ENCODE results near the gene GRAMD4.
A peak's percentile ranks its signal among the peaks of the same experiment; 100 is the strongest.

Gene GRAMD4

DNA sequence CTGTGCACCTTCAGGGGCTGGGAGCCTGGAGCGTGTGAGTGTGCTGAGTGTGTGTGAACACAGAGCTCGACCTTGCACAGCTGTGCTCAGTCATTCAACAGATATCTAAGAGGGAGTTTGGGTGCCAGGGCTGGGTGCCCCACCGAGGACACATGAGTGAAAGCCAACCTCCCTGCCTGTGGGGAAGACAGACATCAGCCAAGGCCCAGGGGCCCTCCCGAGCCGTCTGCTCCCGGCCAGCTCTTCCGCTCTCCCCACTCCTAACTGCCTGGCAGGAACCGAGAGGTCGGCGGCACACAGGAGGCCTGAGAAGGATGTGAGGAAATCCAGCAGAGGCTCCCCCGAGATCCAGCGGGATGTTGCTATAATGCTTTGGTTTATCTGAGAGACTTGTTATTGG, 85.9 kb downstream of the GRAMD4 start:
- H4K20me1 ChIP-seq, result peaks cover 46 to 96% (median 83%) of the 10 kb centered on the region in 11 experiments
- H3K36me3 ChIP-seq, result peaks cover 78 to 100% (median 88%) of the 10 kb centered on the region in 11 experiments
- TF ChIP-seq Cebpa-rat (IDR thresholded peaks at IDR 0.05), result no peak
- H3K27me3 ChIP-seq, result peaks cover 0 to 11% (median 0%) of the 10 kb centered on the region in 11 experiments; a peak in 1 of 22 replicates
- H3K4me3 ChIP-seq, result no peak overlapping the region
- peaks cover 0 to 52% (median 36%) of the 10 kb centered on the region in 10 experiments; a peak in 16 of 20 replicates for H3K4me1 ChIP-seq
- H3K4me2 ChIP-seq, result no peak overlapping the region
- no peak overlapping the region for H3K9ac ChIP-seq
- H3K9me3 ChIP-seq (replicated peaks in 1 of 11), result no peaks in the 10 kb centered on the region
- no peak overlapping the region for H3K27ac ChIP-seq

DNA sequence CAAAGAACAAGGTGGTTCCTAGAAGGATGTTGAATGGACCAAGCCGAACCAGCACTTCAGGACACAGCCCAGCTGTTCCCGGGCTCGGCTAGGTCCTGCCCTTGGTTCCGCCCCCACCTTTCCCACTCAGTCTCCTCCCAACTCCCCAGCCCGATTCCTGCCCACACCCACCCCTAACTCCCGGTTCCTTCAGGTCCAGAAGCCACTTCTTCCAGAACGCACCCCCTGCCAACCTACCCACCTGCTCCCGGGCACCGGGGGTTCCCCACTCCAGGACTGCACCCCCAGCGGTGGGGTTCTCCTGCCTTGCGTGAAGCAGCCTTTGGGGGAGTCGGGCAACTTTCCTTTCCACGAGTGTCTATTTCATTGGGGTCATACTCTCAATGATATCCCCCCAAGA, 87.1 kb downstream of the GRAMD4 start:
- peaks cover 80 to 100% (median 89%) of the 10 kb centered on the region in 11 experiments for H3K36me3 ChIP-seq
- no peak overlapping the region for H3K27ac ChIP-seq
- H3K4me2 ChIP-seq, result no peak overlapping the region
- peaks cover 51 to 99% (median 79%) of the 10 kb centered on the region in 11 experiments for H4K20me1 ChIP-seq
- no peak overlapping the region for H3K4me3 ChIP-seq
- no peak overlapping the region for H3K9ac ChIP-seq
- peaks cover 0 to 11% (median 0%) of the 10 kb centered on the region in 11 experiments; a peak in 1 of 22 replicates for H3K27me3 ChIP-seq
- TF ChIP-seq Cebpa-rat (IDR thresholded peaks at IDR 0.05), result no peak
- no peaks in the 10 kb centered on the region for H3K9me3 ChIP-seq (replicated peaks in 1 of 11)
- peaks cover 0 to 49% (median 35%) of the 10 kb centered on the region in 10 experiments; a peak in 16 of 20 replicates for H3K4me1 ChIP-seq

GRCh38 chr22:46707827-46708570, 87.8 kb downstream of the GRAMD4 start:
- no peak overlapping the region for H3K4me2 ChIP-seq
- H3K4me3 ChIP-seq, result no peak overlapping the region
- H3K27ac ChIP-seq, result no peak overlapping the region
- no peak overlapping the region for H3K9ac ChIP-seq
- peaks cover 47 to 97% (median 73%) of the 10 kb centered on the region in 11 experiments for H4K20me1 ChIP-seq
- peaks cover 84 to 100% (median 91%) of the 10 kb centered on the region in 11 experiments for H3K36me3 ChIP-seq
- H3K9me3 ChIP-seq (replicated peaks in 1 of 11), result no peaks in the 10 kb centered on the region
- H3K27me3 ChIP-seq, result peaks cover 0 to 5% (median 0%) of the 10 kb centered on the region in 11 experiments; a peak in 1 of 22 replicates
- no peak for TF ChIP-seq Cebpa-rat (IDR thresholded peaks at IDR 0.05)
- peaks cover 0 to 42% (median 28%) of the 10 kb centered on the region in 10 experiments; a peak in 16 of 20 replicates for H3K4me1 ChIP-seq

DNA sequence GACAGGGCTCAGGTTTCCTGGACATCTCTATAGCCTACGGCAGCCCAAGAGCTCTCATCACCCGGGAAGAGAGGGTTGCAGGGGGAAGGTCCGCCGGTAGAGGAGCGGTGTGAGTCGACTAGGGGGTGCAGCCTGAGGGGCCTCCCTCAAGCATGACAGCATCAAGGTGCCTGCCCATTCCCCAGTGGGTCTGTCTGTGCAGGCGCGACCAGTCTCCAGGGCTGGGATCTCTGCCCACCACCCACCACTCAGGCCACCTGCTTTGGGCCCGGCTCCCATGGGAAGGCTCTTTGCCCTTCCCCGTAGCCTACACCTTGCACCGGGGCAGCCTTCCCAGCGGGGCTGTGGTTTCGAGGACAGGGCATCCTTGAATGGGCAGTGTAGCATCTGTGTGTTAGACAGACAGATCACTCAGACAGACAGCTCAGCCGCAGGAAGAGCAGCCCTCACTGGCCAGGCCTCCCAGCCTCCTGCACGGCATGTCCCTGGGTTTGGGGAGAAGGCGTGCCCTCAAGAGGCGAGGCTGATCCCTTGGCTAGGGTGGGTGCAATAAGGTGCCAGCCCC, 88.7 kb downstream of the GRAMD4 start:
- peaks cover 0 to 34% (median 20%) of the 10 kb centered on the region in 10 experiments; a peak in 14 of 20 replicates for H3K4me1 ChIP-seq
- peaks cover 46 to 96% (median 71%) of the 10 kb centered on the region in 11 experiments; a peak in 21 of 22 replicates for H4K20me1 ChIP-seq
- peak overlapping the region in 2 of 11 experiments; percentile 24 to 40; a peak in 4 of 22 replicates for H3K9ac ChIP-seq
- no peaks in the 10 kb centered on the region for H3K27me3 ChIP-seq
- H3K27ac ChIP-seq, result no peak overlapping the region
- TF ChIP-seq Cebpa-rat (IDR thresholded peaks at IDR 0.05), result no peak
- H3K4me2 ChIP-seq, result peak overlapping the region in 3 of 11 experiments; percentile 1 to 52 (median 32); a peak in 4 of 22 replicates
- no peaks in the 10 kb centered on the region for H3K9me3 ChIP-seq (replicated peaks in 1 of 11)
- no peak overlapping the region for H3K4me3 ChIP-seq
- peaks cover 90 to 100% (median 96%) of the 10 kb centered on the region in 11 experiments for H3K36me3 ChIP-seq

GRCh38 chr22:46710806-46711205, 90.6 kb downstream of the GRAMD4 start:
- peaks cover 0 to 15% (median 5%) of the 10 kb centered on the region in 10 experiments; a peak in 10 of 20 replicates for H3K4me1 ChIP-seq
- TF ChIP-seq Cebpa-rat (IDR thresholded peaks at IDR 0.05), result no peak
- no peak overlapping the region for H3K27ac ChIP-seq
- H3K9ac ChIP-seq, result no peak overlapping the region
- peaks cover 43 to 96% (median 63%) of the 10 kb centered on the region in 11 experiments; a peak in 21 of 22 replicates for H4K20me1 ChIP-seq
- no peak overlapping the region for H3K4me2 ChIP-seq
- no peaks in the 10 kb centered on the region for H3K9me3 ChIP-seq (replicated peaks in 1 of 11)
- H3K36me3 ChIP-seq, result peaks cover 86 to 100% (median 98%) of the 10 kb centered on the region in 11 experiments
- H3K4me3 ChIP-seq, result no peak overlapping the region
- no peaks in the 10 kb centered on the region for H3K27me3 ChIP-seq

DNA sequence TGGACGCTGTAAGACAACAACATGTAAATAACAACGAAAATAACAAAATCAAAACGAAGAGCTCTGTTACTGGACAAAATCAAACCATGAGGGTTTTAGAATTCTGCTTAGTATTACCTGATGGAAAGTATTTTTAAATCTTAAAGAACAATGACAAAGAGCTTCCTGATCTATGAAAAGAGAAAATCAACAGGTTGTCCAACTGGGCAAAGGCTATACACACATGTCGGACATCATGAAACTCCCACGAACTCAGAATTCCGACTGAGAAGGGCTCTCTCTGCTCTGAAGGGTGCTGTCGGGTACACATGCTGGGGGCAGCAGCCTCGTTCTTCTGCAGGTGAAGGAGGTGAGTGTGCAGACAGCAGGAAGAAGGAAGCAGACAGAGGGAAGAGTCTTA, 92.1 kb downstream of the GRAMD4 start:
- no peak for TF ChIP-seq Cebpa-rat (IDR thresholded peaks at IDR 0.05)
- Histone ChIP-seq H4K20me1 (peaks cover 28 to 95% (median 57%) of the 10 kb centered on the region in 11 experiments; a peak in 20 of 22 replicates), H3K36me3 (peaks cover 85 to 100% (median 98%) of the 10 kb centered on the region in 11 experiments)

GRCh38 chr22:46714550-46714949, 94.4 kb downstream of the GRAMD4 start:
- H3K9ac ChIP-seq, result no peak overlapping the region
- H3K4me2 ChIP-seq, result no peak overlapping the region
- no peaks in the 10 kb centered on the region for H3K27me3 ChIP-seq
- no peak for TF ChIP-seq Cebpa-rat (IDR thresholded peaks at IDR 0.05)
- no peak overlapping the region for H3K27ac ChIP-seq
- H3K36me3 ChIP-seq, result peaks cover 85 to 100% (median 98%) of the 10 kb centered on the region in 11 experiments
- H3K9me3 ChIP-seq (replicated peaks in 1 of 11), result no peaks in the 10 kb centered on the region
- H4K20me1 ChIP-seq, result peaks cover 7 to 93% (median 54%) of the 10 kb centered on the region in 11 experiments; a peak in 18 of 22 replicates
- H3K4me3 ChIP-seq, result no peak overlapping the region
- peaks cover 0 to 6% (median 0%) of the 10 kb centered on the region in 10 experiments; a peak in 7 of 20 replicates for H3K4me1 ChIP-seq

More for the DNA sequence above, 92.1 kb downstream of the GRAMD4 start:
- H3K27me3 ChIP-seq, result no peaks in the 10 kb centered on the region
- H3K4me3 ChIP-seq, result no peak overlapping the region
- no peak overlapping the region for H3K4me2 ChIP-seq
- H3K9me3 ChIP-seq (replicated peaks in 1 of 11), result no peaks in the 10 kb centered on the region
- no peak overlapping the region for H3K27ac ChIP-seq
- H3K9ac ChIP-seq, result no peak overlapping the region
- H3K4me1 ChIP-seq, result peaks cover 0 to 12% (median 4%) of the 10 kb centered on the region in 10 experiments; a peak in 10 of 20 replicates

- Histone ChIP-seq H3K9me3 (replicated peaks in 1 of 11) (no peaks in the 10 kb centered on the region), H3K9ac (no peak overlapping the region), H3K4me1 (peaks cover 0 to 35% (median 15%) of the 10 kb centered on the region in 10 experiments; a peak in 12 of 20 replicates), H3K27ac (no peak overlapping the region), H3K4me2 (no peak overlapping the region), H4K20me1 (peaks cover 42 to 97% (median 78%) of the 10 kb centered on the region in 11 experiments), H3K27me3 (no peaks in the 10 kb centered on the region), H3K4me3 (no peak overlapping the region), H3K36me3 (peaks cover 78 to 100% (median 93%) of the 10 kb centered on the region in 11 experiments)
- TF ChIP-seq Cebpa-rat (IDR thresholded peaks at IDR 0.05), result no peak
Observed at GRCh38 chr22:46719921-46720320, 99.7 kb downstream of the GRAMD4 start.

All from BLaER1 treated with 17β-estradiol and CSF1 and Interleukin-3, amounts not matched to agents 10 nM and 100 nM (cell line).